NCI-H1092 (cell line): ENCODE measurements around the gene PRKAG2.

Experiments used
- DNase-seq: peaks from one replicate; lab custom pipeline; 2025; lab: John Stamatoyannopoulos, UW

Gene PRKAG2

DNA sequence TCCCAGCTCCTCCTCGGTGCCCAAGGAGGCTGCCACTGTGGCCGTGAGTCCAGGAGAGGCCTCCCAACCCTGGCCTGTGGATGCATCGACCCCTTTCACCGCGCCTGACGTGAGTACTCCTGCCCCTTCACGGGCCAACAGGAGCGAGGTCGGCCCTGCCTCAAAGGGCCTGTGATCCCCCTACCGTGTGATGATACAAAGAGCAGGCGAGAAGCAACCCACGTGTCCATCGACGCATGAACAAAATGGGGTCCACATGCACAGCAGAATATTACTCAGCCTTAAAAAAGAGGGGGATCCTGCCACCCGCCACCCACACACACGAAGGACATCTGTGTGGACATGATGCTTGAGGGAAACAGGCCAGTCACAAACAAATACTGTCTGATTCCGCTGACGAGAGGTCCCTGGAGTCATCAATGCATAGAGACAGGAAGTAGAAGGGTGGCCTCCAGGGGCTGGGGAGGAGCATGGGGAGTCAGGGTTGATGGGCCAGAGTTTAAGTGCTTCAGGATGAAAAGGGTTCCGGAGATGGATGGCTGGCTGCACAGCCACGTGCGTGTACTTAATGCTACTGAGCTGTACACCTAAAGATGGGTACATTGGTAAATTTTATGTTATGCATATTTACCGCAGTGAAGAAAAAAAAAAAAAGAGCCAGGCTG lies 151.9 kb downstream of the PRKAG2 start:
- DNase-seq: no peak

DNA sequence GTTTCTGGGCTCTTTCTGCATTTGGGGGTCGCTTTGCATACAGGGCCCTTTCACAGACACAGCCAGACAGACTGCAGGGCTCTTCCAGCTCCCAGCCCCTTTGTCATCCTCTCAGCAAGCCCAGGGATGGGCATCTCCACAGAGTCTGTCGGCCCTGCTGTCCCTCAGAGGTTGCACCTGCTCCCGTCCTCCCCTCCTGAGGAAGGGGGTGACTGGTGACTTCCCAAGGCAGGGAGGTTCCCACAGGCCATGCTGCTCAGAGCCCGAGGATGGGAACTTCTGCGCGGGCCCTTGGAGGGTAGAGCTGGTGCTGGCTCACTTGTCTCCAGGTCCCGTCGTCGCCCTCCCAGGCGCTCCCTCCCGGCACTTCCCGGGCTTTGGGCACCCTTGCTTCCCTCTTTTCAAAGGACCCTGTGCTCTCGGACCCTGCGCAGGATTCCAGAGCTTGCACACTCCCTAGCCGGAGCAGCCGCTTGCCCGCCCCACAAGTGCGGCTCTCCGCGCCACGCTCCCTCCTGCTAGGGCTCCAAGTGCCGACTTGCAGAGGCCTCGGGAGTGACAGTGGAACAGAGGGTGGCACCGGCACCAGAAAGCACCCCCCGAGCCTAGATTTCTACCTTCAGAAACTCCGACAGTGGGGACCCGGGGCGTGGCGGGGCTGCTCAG lies 152.5 kb downstream of the PRKAG2 start:
- no peak for DNase-seq

DNA sequence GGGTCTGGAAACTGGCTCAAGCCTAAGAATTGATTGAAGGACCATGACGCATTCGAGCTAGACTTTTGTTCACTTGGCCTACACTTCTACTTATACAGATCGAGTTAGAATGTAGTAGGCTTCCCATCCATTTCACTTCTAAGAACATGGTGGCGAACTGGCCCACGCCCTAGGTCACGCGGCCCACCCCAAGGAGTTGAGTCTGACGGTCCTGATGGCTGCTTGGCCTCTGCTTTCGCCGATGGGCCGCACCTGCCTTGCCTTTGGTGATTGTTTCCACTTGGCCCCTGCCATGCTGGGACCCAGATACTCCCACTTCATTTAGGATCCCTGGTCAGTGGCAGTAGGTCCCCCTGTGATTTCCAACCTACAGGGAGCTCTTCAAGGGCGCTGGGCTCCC lies 153.6 kb downstream of the PRKAG2 start:
- DNase-seq: no peak

DNA sequence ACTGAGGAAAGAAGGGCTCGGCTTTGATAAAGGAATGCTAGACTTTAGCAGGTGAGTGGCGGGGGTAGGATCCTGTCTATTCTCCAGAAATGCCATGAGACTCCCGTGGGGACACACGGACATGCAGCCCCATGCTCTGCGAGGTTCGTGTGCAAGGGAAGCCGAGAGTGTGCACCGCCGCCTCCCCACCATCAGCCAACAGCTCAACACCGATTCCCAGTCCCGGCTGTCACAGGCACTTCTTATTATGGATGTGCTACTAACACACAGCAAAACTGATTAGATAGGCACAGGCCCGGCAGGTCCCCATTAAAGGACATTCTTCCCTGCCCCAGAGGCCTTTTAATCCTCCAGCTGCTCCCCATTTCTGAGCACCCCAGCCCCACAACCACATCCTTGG lies 154.4 kb downstream of the PRKAG2 start:
- DNase-seq: no peak

DNA sequence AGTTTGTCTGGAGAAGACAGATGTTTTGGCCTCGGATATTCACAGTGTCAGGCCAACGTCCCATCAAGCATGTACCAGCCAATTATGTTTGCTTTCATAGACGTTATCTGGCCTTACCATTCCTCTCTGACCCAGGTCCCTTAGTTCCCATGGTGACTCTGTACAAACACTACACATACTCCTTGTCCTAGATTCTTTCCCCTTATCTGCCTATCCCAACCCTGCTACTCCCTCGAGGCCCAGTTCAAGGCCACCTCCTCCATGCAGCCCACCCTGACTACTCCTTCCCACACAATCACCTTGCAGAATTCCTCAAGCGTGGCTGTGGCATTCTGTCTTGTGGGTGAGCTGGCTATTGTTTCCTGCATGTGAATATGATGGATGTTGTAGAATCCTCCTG lies 155.2 kb downstream of the PRKAG2 start:
- no peak for DNase-seq

DNA sequence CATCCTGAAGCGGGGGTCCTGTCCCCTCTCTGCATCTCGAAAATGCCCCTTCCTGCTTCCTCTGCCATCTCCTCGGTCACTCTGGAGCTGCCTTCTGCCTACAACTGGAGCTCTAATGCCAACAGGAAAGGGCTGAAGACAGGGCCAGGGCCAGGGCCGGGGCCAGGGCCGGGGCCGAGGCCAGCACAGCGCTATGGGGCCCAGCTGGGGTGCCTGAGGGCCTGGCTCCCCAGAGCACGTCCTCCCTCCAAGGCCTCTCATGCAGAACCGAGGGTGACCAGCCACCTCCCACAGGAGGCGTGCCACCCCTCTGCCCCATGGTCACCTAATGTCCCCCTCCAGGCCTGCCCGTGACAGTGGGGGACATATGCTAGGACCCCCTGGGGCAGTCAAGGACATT lies 155.7 kb downstream of the PRKAG2 start:
- DNase-seq: no peak

DNA sequence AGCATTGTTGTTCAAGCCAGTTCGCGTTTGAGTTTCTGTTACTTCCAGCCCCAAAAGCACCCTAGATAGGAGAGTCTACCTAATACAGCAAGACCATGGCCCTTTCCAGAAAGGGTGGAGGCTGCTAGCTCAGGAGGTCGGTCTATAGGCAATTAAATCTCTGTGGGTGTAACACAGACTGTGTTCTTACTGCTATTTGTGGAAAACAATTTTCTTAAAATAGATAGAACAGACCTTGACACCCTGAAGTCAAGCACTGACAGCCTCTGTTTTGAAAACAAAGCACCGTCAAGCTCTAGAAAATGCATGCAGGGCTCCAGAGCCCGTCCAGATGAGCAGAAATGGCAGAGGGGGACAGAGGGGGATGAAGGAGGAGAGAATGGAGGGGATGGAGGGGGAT lies 156.6 kb downstream of the PRKAG2 start:
- DNase-seq: no peak

DNA sequence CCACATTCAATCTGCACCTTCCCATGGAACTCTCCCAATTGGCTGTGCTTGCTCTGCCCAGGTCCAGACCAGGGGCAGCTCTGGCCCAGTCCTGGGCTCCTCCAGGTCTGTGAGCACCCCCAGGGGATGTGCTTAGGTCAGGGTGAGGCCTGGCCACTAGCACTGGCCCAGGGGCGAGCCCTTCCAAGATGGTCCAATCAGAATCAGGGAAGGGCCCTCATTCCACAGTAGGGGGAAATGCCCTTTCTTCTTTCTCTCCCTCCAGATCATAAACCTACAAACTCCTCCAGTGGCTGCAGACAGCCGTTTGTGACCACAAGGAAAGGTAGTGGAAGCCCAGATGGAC lies 157.0 kb downstream of the PRKAG2 start:
- no peak for DNase-seq

DNA sequence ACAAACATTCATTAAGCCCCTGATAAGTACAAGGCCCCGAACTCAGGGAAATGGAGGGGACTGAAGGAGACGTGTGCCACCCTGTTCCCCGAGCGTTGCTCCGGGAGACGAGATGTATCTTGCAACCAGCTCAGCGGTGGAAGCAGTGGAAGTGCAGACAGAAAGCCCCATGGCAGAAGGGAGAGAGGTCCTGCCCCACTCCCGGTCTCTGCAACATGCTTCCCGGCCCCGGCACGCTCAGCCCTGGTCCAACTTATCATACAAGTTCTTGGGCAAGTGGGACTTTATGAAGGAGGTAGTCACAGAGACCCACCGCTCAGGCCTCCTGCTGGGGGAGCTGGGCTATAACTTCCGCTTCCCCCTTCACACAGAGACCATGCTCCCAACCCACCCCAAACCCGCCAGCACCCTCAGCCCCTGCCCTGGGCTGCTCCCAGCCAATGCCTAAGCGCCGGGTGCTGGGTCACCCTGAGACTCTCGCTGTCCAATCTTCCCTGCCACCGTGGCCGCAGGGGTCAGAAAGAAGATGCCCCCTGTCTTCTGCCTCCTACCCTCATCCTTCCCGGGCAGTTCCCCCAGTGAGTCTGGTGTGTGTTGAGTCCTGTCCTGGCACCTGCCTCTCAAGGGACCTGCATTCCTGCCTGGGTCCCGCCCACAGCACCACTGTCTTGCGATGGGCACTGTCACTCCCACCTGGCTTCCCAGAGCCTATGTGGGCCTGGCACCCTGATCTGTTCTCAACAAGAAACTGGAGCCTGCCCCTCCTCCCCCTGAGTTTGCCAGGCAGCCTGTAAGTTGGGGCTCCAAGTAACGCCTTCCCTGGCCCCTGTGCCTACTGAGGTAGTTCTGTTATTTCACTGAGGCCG lies 157.7 kb downstream of the PRKAG2 start:
- DNase-seq: no peak

DNA sequence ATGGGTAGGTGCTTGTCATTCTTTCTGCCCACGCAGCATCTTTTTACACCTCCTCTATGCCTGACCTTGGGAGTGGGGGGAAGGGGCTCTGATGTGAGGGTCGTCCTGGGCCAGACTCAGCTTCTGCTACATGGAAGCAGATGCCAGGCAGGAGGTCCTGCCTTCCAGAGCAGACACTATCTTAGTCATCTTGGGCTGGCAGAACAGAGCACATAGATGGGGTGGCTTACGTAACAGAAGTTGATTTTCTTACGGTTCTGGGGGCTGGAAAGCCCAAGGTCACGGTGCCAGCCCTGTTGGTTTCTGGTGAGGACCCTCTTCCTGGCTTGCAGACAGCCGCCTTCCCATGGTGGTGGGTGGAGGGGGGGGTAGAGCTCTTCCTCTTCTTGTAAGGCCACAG lies 159.0 kb downstream of the PRKAG2 start:
- DNase-seq: no peak

DNA sequence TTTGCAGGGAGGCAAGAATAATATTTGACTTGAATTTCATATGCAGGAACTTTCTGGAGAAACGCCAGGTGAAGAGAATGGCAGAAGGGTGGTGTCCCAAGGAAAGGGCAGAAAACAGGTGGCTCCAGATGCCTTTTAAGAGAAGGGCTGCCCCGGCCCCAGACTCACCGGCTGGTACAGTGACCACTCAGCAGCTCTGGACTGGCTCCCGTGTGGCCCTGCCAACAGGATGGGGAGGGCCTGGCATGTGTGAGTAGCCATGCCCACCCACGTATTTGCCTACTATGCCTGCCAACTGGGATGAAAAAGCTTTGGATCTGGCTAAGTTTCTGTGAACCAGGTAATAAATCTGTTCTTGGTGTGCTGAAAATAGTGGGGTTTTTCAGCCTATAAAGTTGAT lies 159.5 kb downstream of the PRKAG2 start:
- DNase-seq: no peak

DNA sequence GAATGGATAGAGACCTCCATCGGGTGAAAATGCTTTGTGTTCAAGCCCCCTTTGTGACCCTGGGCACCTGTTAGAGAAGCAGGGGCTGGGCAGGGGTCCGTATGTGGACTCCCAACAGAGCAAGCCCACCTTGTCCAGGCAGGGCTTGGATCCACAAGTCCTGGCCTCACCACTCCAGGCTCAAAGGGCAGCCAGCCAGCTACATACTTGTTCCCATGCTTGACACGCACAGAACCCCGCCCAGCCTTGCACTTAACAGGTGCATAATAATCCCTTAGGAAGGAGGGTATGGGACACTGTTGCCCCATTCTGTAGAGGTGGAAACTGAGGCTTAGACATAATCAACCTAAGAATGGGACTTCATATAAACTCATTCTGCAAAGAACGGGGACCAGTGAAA lies 160.6 kb downstream of the PRKAG2 start:
- no peak for DNase-seq

DNA sequence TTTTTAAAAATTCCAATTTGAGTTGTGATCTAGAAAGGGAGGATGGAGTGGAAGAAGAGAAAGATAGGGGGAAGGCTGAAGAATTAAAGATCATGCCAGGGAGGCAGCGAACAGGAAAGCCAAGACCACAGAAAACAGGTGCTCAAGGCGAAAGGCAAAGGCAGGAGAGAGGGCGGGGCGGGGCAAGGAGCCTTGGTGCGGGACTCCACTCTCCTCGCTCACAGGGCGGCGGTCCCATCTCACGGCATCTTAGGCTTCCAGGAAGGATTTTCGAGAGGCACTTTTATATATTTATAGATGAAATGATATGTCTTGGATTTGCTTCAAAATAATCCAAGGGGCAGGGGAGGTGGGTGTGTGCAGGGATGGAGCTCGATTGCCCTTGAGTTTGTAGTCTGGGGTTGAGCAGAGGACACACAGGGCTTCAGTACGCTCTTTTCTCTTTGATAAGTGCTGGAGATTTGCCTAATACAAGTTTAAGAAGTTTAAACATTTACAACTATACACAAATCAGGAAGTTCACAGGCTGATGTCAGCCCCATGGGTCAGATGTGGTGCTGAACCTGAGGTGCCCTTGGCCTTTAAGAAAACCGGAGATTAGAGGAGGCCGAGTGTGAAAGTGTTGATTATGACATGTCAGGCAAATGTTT lies 161.1 kb downstream of the PRKAG2 start:
- no peak for DNase-seq

DNA sequence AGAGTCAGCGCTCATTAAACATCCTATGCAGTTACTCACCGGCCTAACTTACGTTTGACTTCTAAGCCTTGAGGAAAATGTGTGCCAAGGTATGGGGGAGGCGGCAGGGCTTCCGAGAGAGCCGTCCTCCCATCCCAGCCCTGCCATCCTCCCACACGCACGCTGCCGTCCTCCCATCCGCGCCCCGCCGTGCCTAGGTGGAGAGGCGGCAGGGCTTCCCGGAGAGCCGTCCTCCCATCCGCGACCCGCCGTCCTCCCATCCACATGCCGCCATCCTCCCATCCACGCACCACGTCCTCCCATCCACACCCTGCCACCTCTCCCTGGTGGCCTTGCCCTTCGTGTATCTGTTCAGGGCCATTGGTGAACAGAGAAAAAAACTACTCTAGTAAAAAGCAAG lies 162.7 kb downstream of the PRKAG2 start:
- DNase-seq: no peak

DNA sequence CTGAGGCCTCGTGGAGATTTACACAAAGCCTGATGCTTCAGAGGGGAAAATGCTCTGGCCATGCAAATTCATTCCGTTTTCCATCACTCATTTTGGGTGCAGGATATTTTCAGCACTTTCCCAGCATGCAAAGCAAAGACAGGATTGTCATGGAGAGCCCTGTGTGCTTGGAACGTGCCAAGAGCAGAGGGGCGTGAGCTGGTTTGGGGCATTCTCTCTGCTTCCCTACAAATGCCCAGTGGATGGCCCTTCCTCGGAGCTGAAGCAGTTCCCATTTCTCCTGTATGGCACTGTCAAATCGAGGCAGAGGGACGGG lies 164.1 kb downstream of the PRKAG2 start:
- DNase-seq: no peak

DNA sequence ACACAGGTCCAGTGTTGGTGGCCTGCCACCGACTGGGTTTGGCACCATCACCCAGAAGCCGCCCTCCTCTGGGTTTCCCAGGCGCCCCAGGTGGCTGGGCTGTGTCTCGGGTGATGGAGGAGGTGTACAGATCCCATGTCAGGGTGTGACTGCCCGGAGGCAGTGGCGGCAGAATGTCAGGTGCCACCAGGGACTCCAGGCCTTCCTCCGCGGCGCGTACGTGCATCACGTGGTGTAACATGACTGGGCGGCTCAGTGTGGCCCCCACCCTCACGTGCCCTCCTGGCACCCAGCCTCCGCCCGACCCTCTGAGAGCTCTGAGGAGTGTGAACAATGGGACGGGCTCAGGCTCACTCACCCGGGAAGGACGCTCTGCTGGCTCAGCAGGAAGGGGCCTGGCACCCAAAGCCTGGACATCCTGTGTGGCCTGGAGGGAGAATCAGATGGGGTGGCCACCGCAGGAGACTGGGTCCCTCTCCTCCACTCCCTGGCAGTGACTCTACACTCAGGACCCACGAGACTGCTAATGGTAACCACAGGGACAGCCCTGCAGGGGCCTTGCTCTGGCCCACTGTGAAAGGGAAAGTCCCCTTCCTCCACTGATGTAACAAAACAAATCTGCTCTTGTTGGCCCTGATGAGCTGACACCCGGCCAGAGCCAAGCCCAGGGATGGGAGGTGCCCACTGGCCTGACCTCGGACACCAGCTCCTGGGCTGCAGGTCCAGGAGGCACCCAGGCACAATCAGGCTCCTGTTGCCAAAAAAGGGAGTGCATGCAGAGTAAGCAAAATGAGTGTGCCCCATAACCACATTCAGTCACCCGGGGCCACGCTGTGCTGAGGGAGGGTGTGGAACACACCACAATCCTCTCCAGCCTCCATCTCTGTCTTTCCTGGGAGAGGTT lies 164.8 kb downstream of the PRKAG2 start:
- DNase-seq: peak; percentile 28

DNA sequence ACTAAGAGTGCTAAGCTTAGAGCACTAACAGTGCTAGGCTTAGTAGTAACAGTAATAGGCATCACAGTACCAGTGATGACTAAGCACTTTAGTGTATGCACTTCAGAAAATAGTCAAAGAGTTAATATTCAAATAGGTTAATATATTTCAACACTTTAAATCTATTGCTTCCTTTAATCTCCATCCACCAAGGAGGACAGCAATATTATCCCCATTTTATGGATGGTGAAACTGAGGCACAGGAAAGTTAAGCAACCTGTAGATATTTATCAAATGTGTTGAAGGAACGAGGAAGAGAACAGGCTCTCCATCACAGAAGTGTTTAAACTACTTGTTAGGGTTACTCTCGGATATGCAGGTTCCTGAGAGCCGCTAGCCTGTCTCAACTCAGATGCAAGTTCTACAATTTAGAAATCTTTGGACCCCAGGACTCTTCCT lies 165.5 kb downstream of the PRKAG2 start:
- DNase-seq: no peak

DNA sequence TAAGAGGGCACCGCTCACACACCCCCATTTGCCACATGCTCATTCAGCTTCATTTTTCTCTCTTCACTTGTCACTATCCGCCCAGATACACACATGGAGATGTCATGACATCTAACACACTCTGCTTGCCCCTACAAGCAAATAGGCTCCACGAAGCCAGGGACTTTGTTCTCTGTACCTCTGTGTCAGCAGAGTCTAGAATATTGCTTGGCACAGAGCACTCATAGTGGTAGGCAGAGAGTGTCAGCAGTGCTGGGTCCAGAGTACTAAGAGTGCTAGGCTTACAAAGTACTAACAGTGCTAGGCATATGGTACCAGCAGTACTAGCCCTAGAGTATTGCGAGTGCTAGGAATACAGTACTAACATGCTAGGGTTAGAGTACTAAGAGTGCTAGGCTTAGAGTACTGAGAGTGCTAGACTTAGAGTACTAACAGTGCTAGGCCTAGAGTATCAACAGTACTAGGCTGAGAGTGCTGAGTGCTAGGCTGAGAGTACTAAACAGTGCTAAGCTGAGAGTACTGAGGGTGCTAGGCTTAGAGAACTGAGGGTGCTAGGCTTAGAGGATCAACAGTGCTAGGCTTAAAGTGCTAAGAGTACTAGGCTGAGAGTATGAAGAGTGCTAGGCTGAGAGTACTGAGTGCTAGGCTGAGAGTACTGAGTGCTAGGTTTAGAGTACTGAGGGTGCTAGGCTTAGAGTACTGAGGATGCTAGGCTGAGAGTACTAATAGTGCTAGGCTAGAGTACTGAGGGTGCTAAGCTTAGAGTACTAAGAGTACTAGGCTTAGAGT lies 166.1 kb downstream of the PRKAG2 start:
- no peak for DNase-seq

DNA sequence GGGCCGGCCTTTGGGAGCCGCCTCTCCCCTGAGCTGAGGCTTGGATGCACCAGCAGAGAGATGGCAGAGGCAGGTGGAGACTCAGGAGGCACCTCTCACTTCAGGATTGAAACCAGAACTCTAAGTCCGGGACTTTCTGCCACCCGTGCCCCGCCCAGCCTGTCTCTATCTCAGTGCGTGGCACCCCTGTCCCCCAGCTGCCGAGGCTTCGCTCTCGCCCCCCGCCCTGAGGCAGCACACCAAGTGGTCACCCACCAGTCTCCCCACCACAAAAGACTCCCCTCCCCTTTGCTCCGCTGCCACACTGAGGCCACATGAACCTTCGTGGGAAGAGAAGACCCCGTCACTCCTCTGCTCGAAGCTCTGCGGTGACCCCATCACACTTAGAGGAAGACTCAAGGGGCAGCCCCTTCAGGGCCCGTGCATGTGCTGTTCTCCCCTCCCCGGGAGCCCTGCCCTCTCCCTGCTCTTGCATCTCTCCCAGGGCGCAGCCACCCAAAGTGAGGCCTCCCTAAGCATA lies 166.7 kb downstream of the PRKAG2 start:
- no peak for DNase-seq

DNA sequence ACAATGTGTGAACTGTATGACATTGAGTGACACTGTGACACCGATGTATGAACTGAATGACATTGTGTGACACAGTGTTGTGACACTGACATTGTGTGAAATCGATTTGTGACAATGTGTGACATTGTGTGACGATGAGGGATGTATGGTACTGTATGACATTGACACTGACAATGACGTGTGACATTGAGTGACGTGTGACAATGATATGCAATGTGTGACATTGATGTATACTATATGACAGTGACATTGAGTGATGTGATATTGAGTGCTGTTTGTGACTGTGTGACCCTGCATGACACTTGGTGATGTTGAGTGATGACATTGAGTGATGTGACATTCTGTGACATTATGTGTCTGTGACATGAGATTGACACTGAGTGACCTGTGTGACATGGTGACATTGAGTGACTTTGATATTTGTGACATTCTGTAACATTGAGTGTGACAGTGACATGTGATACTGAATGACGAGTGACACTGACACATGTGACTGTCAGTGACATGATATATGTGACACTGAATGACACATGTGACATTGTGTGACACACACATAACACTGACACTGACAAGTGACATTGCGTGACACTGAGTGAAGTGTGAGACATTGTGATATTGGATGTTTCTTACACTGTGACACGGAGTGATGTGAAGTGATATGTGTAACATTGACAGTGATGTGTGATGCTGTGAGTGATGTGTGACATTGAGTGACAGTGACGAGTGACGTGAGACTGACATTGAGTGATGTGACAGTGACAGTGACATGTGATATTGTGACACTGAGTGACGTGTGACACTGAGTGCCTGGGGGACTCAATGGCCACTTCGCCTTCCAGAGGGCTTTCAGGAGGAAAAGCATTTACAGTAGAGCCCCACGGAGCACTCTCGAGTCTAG lies 167.5 kb downstream of the PRKAG2 start:
- DNase-seq: no peak
